Stimulated activated CD4-positive, alpha-beta T cell treated with anti-CD3 and anti-CD28 coated beads, Interleukin-4, amount 100 ng/mL, for 1 hour (primary cell): ENCODE measurements around the gene ITPK1.
"Not testable (repeated sequence)": the region's sequence is repeated elsewhere in the genome, so short reads cannot be mapped to it uniquely, and the experiment has no call there.

Experiments
- DNase-seq: peaks from one replicate; pipeline ENCODE4 v3.0.0-alpha.2; 2020

Gene ITPK1

DNA sequence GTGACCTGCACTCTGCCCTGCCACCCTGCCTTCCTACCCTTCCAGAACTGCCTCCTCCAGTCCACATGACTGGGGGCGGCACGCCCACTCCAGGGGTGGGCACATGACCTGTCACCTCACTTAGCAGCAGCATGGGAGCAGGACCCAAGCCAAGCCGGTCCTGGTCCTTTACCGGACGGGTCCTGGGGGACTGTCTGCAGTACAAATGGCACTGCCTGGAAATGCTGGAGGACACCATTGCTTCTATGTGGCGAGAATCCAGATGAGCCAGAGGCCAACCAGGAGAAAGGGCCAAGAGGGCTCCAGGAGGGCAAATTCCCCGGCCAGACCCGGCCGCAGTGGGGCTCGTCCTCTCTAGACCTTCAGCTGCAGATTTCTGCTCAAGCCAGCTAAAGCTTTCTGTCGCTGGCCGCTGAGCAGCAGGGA, 33.1 kb downstream of the ITPK1 start:
- DNase-seq = no peak

GRCh38 chr14:93081876-93082570, 33.7 kb downstream of the ITPK1 start:
- DNase-seq = peak; percentile 16

DNA sequence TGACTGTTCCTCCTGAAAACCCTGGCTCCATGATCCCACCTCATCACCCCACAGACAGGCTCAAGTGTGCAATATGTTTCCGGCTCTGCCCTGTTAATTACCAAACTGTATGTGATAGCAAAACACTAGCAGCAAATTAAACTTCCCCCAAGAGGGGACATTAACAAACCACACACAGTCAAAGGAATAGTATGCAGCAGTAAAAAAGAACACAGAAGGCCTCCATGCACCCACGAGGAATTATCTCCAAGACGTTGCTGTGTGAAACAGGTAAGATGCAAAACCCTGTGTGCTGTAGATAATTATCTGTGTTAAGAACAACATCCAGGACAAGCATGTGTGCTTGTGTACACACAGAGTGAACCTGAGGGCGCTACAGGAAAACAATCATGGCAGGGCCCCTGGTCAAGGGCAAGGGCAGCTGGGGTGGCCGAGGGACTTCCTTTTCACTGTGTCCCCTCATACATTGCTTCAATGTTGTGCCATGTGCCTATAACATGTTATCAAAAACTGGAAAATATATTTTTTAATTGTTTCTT, 35.8 kb downstream of the ITPK1 start:
- DNase-seq = no peak

GRCh38 chr14:93079321-93079720, 36.4 kb downstream of the ITPK1 start:
- no peak for DNase-seq

DNA sequence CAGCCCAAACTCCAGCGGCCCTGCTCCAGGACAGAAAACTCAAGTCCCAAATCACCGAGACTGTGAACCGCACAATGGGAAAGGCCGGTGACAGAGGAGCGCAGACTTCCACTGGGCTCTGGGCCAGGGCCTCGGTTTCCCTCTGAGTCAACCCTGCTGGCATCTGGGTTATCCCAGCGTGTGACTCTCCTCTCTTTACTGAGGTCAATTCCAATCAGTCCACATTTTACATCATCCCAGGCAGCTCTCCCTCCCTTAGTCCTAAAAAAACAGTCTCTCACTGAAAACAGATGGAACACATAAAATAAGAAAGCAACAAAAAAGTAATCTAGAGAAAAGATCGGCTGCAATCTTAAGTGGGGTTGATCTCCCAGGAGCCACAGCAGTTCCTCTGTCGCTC, 36.9 kb downstream of the ITPK1 start:
- DNase-seq = no peak

- no peak for DNase-seq
Observed at GRCh38 chr14:93076755-93077154, 39.0 kb downstream of the ITPK1 start.

GRCh38 chr14:93075891-93076290, 39.8 kb downstream of the ITPK1 start:
- DNase-seq = no peak

GRCh38 chr14:93073910-93074769, 41.6 kb downstream of the ITPK1 start:
- no peak for DNase-seq

DNA sequence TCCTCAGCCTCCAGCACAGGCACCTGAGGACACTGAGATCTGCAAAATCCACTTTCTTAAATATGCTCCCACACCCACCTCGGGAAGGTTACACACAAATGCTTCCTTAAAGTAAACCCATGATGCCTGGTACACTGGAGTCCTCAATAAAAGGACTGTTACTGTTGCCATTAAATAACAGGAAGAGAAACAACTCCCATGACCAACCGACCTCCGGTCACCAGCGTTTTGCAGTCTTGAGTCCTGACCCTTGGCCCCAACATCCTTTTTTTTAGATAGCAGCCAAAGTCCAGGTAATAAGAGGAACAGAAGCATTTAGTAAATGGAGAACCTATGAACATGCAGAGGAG, 42.4 kb downstream of the ITPK1 start:
- DNase-seq = no peak

- DNase-seq = no peak
Observed at GRCh38 chr14:93072659-93073357, 42.9 kb downstream of the ITPK1 start.

DNA sequence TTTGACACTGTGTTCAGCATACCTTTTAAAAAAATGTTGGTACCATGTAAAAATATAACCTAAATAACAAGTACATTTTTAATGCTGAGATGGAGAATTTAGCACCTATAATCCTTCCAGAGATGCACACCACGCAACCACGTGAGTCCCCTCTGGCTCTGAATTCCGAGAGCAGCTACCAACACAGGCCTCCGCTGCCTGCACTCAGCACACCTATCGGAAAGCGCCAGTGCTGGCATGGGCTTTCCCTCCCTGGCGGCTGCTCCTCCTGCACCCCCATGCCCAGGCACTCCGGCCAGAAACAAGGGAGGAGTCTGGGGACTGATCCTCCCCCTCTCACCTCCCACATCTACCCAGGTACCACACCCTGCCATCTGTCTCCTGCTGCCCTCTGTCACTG, 47.0 kb downstream of the ITPK1 start:
- no peak for DNase-seq

DNA sequence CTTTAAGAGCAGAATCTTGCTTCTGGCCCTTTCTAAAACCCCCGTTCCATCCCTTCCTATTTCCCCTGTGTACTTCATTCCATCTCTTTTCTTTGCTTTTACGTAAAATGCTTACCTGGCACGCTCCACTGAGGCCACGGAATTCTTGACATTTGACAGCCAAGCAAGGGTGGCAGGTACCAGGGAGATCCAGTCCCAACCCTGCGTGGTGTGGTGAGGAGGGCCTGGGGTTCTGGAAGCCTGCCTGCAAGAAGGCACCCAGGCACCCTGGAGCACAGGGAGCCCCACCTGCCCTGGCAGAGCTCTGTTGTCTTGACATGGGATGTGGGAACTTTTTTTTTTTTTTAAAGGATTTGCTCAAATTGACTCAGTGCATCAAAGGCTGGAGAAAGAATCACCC, 48.6 kb downstream of the ITPK1 start:
- DNase-seq = no peak

DNA sequence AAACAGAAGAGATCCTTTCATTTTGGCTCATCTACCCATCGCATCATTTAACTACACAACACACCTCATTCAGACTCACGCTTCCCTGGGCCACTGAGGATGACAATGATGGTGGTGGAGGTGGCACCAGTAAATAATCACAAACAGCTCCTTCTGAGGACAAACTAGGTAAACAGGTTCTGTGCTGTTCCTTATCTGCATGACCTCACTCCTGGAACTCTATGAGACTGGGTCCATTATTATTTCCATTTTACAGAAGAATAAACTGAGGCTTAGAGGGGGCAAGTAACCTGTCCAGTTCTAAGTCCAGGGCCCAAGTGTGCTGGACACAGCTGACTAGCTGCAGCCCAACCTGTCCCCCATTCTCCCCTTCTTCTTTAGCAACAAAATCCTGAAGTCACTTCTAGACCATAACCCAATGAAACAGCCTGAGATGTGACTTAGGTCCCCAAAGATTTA, 50.4 kb downstream of the ITPK1 start:
- DNase-seq = no peak

GRCh38 chr14:93064411-93065271, 51.1 kb downstream of the ITPK1 start:
- no peak for DNase-seq

GRCh38 chr14:93063393-93063792, 52.3 kb downstream of the ITPK1 start:
- no peak for DNase-seq

- DNase-seq = no peak
Observed at GRCh38 chr14:93062890-93063289, 52.8 kb downstream of the ITPK1 start.

DNA sequence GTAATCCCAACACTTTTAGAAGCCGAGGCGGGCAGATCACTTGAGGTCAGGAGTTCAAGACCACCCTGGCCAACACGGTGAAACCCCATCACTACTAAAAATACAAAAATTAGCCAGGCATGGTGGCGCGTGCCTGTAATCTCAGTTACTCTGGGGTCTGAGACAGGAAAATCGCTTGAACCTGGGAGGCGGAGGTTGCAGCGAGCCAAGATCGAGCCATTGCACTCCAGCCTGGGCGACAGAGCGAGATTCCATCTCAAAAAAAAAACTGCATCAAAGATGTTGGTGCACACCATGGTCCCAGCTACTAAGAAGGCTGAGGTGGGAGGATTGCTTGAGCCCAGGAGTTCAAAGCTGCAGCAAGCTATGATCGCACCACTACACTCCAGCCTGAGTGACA, 53.7 kb downstream of the ITPK1 start:
- DNase-seq = not testable (repeated sequence)

DNA sequence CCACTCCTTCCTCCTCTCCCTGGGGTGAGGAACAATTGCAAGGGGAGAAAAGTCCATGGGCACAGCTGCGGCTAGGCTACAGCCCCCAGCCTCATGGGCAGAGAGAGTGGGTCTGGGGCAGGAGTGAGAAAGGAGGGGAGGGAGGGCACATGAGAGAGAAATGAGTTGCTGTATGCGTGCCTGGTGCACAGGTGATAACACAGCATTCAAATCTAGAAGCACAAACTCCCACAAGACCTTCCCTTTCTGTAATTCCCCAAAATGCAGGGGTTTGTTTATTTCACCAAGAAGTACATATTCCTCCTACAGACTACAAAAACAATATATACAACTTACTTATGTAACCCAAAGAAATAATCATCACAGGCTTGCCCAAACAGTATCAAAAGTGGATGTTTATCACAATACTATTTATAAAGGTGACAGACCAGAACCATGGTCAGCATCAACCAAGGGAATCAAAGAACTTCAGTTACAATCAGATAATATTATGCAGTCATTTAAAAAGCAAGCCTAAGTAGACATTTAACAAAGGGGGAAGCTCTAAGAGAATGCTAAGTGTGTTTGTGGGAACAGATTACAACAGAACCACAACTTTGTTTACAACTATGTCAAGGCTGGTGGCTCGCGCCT, 54.2 kb downstream of the ITPK1 start:
- no peak for DNase-seq

DNA sequence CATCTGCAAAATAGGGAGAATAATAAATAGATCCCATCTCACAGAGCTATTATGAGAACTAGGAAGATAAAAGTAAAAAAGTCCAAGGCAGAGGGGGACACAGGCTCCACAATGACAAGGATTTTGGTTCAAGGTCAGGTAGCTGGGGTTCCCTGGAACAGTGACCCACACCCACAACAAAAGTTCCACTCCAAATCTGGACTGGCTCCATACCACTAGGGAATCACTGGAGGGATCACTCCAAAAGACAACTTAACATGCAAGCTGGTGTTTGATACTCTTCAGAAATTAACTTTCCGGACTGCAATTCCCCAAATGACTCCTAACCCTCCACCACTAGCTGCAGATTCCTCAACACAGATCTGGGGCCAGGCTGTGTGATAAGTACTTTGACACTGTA, 54.9 kb downstream of the ITPK1 start:
- no peak for DNase-seq

GRCh38 chr14:93059917-93060545, 55.7 kb downstream of the ITPK1 start:
- no peak for DNase-seq

DNA sequence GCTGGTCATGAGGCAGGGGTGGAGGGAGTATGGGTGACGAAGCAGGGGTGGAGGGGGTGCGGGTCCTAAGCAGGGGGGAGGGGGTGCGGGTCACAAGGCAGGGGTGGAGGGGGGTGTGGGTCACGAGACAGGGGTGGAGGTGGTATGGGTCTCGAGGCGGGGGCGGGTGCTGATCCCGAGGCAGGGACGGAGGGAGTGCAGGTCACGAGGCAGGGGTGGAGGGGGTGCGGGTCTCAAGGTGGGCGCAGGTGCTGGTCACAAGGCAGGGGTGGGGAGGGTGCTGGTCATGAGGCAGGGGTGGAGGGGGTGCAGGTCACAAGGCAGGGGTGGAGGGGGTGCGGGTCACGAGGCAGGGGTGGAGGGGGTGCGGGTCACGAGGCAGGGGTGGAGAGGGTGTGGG, 56.5 kb downstream of the ITPK1 start:
- no peak for DNase-seq
